GM12874 (cell line): Measurements from ENCODE around the gene COPS4.

Experiments used
- CTCF ChIP-seq: IDR thresholded peaks from 2 replicates; pipeline ENCODE4 v1.5.1; 2011; ENCODE audit warnings: low read depth, mild to moderate bottlenecking, control low read depth, low read length, moderate library complexity; ENCODE audit not compliant: insufficient read depth

The COPS4 gene

GRCh38 chr4:83034630-83035494, at the start of gene COPS4:
Gene COPS4, plus strand, starts transcription at chr4:83035183. Its CDS starts 42 bp downstream, at chr4:83035225.
- TF ChIP-seq CTCF, result no peak

GRCh38 chr4:82988323-82988832, 46.6 kb upstream of the COPS4 start:
- TF ChIP-seq CTCF, result no peak

DNA sequence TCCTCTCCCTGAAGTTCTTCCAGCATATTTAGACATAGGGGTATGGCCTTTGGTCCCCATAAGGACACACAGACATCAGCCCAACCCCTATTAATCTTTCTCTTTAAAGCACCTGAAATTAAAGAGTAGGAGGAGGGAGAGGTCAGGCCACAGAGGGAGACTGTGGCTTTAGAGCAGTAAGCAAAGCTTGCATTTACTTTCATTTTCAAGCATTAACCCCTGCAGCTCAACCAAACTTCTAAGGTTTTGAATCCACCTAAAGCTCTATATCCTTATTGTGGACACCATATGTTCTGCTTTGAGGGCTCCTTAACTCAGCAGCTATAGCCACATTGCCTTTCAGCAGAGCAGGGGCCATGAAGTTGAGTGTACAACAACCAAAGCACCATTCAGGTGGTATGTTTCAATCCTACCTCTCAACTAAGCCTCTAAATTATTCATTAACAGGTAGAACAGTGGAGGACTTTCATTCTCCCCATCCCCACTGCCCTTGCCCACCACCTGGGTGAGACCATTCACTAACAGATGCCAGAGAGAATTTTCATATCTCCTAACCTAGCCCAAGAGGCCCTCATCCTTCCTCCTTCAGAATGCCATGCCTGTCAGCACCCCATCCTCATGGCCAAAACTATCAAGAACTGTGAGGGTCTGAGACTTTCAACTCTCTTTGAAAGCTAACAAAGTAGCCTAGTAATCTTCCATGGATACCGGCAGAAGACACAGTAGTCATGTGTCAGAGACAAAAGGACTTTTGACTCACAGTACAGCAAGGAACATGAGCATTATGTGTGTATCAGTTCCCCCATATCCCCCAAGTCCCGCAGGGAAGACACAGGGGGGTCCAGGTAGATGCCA, 45.2 kb upstream of the COPS4 start:
- no peak for TF ChIP-seq CTCF

GRCh38 chr4:82994834-82995233, 40.1 kb upstream of the COPS4 start:
- no peak for TF ChIP-seq CTCF

DNA sequence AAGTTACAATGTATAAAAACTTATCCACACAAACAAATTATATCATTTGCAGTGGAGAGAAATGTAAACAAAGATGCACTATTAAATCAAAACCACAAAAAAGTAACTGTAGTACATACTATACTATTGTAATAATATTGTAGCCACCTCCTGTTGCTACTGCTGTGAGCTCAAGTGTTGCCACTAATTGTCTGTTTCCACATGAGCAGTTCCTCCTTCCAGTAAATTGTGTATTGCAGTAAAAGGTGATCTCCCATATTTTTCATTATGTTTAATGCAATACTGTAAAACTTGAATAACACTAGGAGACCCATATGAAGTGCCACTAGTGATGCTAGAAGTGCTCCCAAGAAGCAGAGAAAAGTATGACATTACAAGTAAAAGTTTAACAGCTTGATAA, 36.1 kb upstream of the COPS4 start:
- TF ChIP-seq CTCF, result no peak

GRCh38 chr4:83002329-83002728, 32.7 kb upstream of the COPS4 start:
- no peak for TF ChIP-seq CTCF

- TF ChIP-seq CTCF, result no peak
These were observed 25.5 kb upstream of the COPS4 start for GRCh38 chr4:83009529-83009928.
